AG10803 (cell line): ENCODE measurements around the gene U2AF1L4.

Source experiments
- DNase-seq: peaks from one replicate; pipeline ENCODE4 v3.0.0; 2010; ENCODE audit warnings: low read depth
- H3K4me3 ChIP-seq: 2 replicates; pipeline ENCODE4 v1.5.1; 2011; ENCODE audit warnings: mild to moderate bottlenecking, low read length, control low read depth
- TF ChIP-seq, protein P1 (sequence below): conservative IDR thresholded peaks from 2 replicates; pipeline ENCODE4 v1.5.1; 2011; ENCODE audit warnings: mild to moderate bottlenecking, low read length, control low read depth, inconsistent platforms

The U2AF1L4 gene

DNA sequence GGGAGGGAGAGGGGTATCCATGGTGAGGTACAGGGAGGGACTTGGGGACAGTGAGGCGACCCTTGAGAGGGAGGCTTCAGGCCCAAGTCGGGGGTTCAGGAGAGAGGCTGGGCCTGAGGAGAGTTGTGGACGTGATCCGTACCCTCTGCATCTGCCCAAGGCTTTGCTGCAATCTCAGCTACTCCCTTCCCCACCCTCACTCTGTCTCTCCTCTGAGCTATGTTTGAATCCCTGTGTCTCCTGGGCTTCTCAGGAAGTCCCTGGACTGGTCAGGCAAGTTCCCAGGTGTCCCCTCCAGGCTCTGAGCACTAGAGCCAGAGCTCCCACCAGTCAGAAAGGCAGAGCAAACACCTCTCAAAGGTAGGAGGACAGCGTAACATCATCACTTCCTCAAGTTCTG lies 4.9 kb upstream of the U2AF1L4 start:
- no peak for DNase-seq
- TF ChIP-seq, protein P1, sequence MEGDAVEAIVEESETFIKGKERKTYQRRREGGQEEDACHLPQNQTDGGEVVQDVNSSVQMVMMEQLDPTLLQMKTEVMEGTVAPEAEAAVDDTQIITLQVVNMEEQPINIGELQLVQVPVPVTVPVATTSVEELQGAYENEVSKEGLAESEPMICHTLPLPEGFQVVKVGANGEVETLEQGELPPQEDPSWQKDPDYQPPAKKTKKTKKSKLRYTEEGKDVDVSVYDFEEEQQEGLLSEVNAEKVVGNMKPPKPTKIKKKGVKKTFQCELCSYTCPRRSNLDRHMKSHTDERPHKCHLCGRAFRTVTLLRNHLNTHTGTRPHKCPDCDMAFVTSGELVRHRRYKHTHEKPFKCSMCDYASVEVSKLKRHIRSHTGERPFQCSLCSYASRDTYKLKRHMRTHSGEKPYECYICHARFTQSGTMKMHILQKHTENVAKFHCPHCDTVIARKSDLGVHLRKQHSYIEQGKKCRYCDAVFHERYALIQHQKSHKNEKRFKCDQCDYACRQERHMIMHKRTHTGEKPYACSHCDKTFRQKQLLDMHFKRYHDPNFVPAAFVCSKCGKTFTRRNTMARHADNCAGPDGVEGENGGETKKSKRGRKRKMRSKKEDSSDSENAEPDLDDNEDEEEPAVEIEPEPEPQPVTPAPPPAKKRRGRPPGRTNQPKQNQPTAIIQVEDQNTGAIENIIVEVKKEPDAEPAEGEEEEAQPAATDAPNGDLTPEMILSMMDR: no peak
- no peak overlapping the region for H3K4me3 ChIP-seq

DNA sequence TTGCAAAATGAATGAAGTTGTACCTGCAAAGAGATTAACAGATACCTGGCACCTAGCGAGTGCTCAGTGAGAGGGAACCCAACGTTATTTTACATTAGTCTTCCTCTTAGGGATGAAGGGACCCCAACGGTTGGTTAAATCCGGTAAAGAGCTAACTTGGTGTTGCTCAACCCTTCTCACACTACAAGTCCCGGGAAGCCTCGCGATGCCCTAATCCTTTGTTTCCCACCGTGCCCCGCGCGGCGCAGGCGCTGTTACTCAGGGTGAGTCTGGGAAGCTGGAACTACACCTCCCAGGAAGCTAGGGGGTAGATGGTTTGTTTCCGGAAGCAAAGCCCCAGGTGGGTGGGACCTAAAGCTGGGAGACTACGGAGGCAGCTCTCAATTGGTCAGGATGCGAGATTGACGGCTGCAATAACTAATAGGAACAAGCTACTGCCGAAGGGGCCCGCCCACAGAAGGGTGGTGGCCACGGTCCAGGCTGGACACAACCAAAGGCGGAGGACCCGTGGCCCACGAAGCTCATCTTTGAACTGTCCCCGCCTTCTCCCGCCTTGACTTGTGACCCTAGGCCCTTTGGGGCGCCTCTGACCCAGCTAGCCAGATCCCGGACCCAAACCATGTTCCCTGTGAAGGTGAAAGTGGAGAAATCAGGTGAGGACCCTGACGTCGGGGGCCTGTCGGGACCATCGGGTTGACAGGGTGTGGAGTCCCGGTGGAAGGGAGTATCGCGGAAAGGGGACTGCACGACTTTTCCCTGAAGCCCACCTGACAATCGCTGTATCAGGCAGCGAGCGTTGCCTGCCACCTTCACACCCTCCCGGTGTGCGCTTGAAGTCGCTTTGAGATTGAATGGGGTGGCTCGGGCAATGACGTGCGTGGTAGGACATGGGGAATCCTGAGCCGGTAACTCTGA lies 3.1 kb upstream of the U2AF1L4 start, which contains the start of gene LIN37:
TSS of gene LIN37 (plus strand) at position 471 of the 915 bp plus-strand sequence. CDS start at position 620, 149 bp downstream.
- peak within 1 kb of the TSS; percentile 100 for H3K4me3 ChIP-seq
- TF ChIP-seq, protein P1: no peak
- peak; percentile 99 for DNase-seq

DNA sequence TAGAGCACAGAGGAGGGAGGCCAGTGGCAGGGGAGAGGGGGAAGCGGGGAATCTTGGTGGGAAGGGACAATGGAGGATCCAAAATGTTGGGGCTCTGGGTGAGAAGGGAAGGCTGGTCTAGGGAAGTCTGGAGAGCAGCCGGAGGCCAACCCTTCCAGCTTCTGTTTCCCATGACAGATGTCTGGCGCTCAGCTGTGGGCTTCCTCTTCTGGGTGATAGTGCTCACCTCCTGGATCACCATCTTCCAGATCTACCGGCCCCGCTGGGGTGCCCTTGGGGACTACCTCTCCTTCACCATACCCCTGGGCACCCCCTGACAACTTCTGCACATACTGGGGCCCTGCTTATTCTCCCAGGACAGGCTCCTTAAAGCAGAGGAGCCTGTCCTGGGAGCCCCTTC lies 1.3 kb upstream of the U2AF1L4 start:
- peak overlapping the region; percentile 66 for H3K4me3 ChIP-seq
- DNase-seq: no peak
- TF ChIP-seq, protein P1: no peak

DNA sequence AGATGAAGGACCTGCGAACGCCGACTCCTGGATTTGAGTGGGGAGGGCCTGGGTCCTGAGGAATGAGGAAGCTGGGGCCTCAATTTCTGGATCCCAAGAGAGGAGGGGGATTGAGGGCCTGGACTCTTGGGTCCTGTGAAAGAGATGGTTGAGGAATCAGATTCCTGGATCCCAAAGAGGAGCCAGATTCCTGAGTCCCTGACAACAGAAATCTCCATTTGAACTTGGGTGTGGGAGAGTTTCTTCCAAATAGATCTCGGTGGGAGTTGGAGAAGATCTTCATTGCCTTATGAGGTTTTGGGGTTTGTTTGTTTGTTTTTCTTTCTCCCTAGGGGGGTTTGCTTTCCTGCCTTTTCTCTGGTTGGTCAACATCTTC lies 857 bp upstream of the U2AF1L4 start:
- no peak for DNase-seq
- TF ChIP-seq, protein P1: no peak
- peak overlapping the region; percentile 66 for H3K4me3 ChIP-seq

DNA sequence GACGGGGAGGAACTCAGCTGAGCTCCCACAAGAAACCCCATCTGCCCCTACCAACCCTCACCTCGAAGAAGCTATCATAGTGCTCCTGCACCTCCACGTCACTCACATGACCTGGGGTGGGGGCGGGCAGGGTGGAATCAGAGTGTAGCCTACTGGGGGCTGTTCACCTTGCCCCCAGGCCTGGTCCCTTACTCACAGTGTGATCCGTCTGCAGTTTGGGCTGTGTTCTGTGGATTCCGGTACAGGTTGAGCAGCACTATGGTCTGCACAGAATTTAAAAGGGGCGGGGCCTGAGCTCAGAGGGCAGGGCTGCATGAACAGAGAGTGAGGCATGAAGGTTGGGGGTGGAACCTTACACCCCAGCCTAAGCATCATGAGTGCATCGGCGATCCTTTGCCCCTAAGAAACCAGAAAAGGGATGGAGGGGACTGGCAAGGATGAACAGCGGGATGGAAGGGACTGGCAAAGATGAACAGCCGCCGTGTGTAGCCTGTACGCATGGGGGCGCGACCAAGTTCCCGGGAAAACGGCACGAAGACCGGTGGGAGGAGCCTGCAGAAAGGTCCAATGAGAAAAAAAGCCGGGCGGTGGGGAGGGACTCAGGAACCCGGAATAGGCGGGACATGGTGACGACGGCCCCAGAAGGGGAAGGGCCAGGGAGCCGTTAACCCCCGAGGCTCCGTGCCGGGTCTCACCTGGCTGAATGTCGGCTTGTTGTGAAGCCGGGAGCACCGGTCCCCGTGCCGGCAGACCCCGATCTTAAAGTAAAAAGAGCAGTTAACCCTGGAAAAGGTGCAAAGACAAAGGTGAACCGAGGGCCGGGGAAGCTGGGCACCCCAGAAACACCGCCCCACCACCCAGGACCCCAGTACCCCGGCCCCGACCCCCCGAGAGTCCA lies 539 bp downstream of the U2AF1L4 start:
- peak; percentile 93 for DNase-seq
- TF ChIP-seq, protein P1: peak; percentile 52
- peak overlapping the region; percentile 89 for H3K4me3 ChIP-seq

DNA sequence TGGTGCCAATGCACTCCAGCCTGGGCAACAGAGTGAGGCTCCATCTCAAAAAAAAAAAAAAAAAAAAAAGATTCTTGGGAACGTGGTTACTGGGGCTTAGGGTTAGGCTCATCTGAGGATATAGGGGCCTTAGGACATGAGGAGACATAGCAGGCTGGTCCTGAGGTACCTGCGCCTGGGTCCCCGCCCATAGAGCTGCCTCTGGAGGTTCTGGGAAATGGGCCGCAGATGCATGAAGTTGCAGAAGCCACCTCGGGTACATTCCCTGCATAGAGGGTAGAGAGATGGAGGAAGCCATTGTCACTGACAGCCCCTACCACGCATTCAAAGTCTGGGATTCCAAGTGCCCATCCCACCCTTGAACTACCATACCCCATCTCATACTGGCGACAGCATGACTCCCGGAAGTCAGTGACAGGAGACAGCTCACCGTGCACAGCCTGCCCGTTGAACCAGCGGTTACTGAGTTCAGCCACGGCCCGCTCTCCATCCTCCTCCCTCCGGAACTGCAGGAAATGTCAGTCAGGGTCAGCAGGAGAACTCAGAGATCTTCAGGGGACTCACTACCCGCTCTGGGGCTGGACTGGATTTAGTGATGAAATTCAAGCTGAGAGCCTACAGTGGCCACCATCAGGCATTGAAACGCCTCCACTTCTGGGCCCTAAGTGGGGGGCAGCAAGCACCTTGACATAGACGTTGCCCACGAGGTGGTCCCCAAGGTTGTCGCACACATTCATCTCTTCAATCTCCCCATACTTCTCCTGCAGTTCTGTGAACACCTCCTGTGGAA lies 1.4 kb downstream of the U2AF1L4 start:
- TF ChIP-seq, protein P1: no peak
- no peak overlapping the region for H3K4me3 ChIP-seq
- no peak for DNase-seq
